HCT116 (cell line): ENCODE data around the gene FAM241A. TPM values are rescaled to one million over a fixed set of nuclear protein-coding genes. Genes with fewer than 3 reads are reported as not detected.

Source experiments
- ATAC-seq: fragments of 200-7000 bp; cut with Tn5 transposase; 2 replicates; pipeline ENCODE4 v1.9.1; 2020; ENCODE audit warnings: mild to moderate bottlenecking, moderate library complexity
- BruUV-seq: library from RNA; stranded (reverse); fragments of 400-500 nt; replicated peaks from 2 replicates; lab custom pipeline; 2021; lab: Mats Ljungman, UMichigan
- CTCF ChIA-PET: fragments of 300-600 bp; sonication (Branson Sonifier 250); formaldehyde crosslinking; loops from one replicate; lab custom pipeline; 2021; ENCODE audit warnings: antibody characterized with exemption; lab: Charles Lee
- POLR2A ChIA-PET: fragments of 300-600, 350-600 bp; sonication (Branson Sonifier 250); formaldehyde crosslinking; loops from one replicate; lab custom pipeline; 2021; ENCODE audit warnings: antibody characterized with exemption; lab: Charles Lee
- RAD21 ChIA-PET, 2 experiments: fragments of 300-600 bp; sonication (Branson Sonifier 250); formaldehyde crosslinking; loops; one replicate each; lab custom pipeline; 2023; ENCODE audit warnings: low total read pairs in 2 of 2; ENCODE audit not compliant: uncharacterized antibody in 2 of 2, unreplicated experiment in 2 of 2, low non-redundant PET in 1 of 2; lab: Charles Lee
- DNase-seq: peaks from one replicate; pipeline ENCODE4 v3.0.0-alpha.2; 2010; ENCODE audit warnings: low read depth, low spot score
- H2AFZ ChIP-seq: fragments of 200-600 bp; shearing (Covaris generic), sonication (generic); 2 replicates; pipeline ENCODE4 v1.6.1; 2017; ENCODE audit warnings: low read depth, mixed run types, mixed read lengths, antibody characterized with exemption, low read length; ENCODE audit not compliant: poor library complexity, severe bottlenecking
- H3K27ac ChIP-seq: 2 replicates; pipeline ENCODE4 v1.5.1; 2012; ENCODE audit warnings: low read depth, low read length
- H3K27me3 ChIP-seq: fragments of 200-600 bp; sonication (generic); 2 replicates; pipeline ENCODE4 v1.6.1; 2016; ENCODE audit warnings: mixed run types, low read length, mixed read lengths; ENCODE audit not compliant: insufficient read depth
- H3K36me3 ChIP-seq, 2 experiments: fragments of 200-500 bp in 1 of 2; fragments of 200-600 bp in 1 of 2; sonication (Bioruptor generic) in 1 of 2; sonication (generic) in 1 of 2; 2 replicates each; pipeline versions ENCODE4 v1.5.1 to v1.6.1; 2014 to 2016; ENCODE audit warnings: low read length in 2 of 2, inconsistent platforms in 1 of 2, mixed read lengths in 1 of 2, mixed run types in 1 of 2; ENCODE audit not compliant: insufficient read depth in 2 of 2, control insufficient read depth in 1 of 2
- H3K4me1 ChIP-seq, 2 experiments: fragments of 200-600 bp in 1 of 2; sonication (generic) in 1 of 2; 2 replicates each; pipeline versions ENCODE4 v1.5.1 to v1.6.1; 2012 to 2017; ENCODE audit warnings: low read length in 2 of 2, inconsistent platforms in 1 of 2, mild to moderate bottlenecking in 1 of 2, mixed read lengths in 1 of 2, mixed run types in 1 of 2, moderate library complexity in 1 of 2; ENCODE audit not compliant: insufficient read depth in 2 of 2, control insufficient read depth in 1 of 2
- H3K4me2 ChIP-seq: fragments of 200-600 bp; sonication (generic); 2 replicates; pipeline ENCODE4 v1.6.1; 2017; ENCODE audit warnings: mixed run types, low read length, mixed read lengths
- H3K4me3 ChIP-seq, 2 experiments: fragments of 200-600 bp in 1 of 2; sonication (generic) in 1 of 2; replicated peaks in 1 of 2; 2 replicates each; pipeline ENCODE4 v1.5.1; 2011 to 2016; ENCODE audit warnings: low read length in 2 of 2, control low read depth in 1 of 2, low read depth in 1 of 2, mild to moderate bottlenecking in 1 of 2, mixed read lengths in 1 of 2, mixed run types in 1 of 2
- H3K79me2 ChIP-seq: fragments of 200-600 bp; sonication (generic); 2 replicates; pipeline ENCODE4 v1.6.1; 2017; ENCODE audit warnings: mild to moderate bottlenecking, mixed run types, low read length, moderate library complexity, mixed read lengths; ENCODE audit not compliant: insufficient read depth
- H3K9ac ChIP-seq: fragments of 200-600 bp; sonication (generic); 2 replicates; pipeline ENCODE4 v1.6.1; 2016; ENCODE audit warnings: low read length, mixed read lengths
- H3K9me2 ChIP-seq: fragments of 200-600 bp; sonication (generic), shearing (Covaris generic); 2 replicates; pipeline ENCODE4 v1.6.1; 2017; ENCODE audit warnings: mixed run types, mild to moderate bottlenecking, moderate library complexity; ENCODE audit not compliant: insufficient read depth
- H3K9me3 ChIP-seq, 2 experiments: fragments of 200-500 bp in 1 of 2; fragments of 200-600 bp in 1 of 2; sonication (Bioruptor generic) in 1 of 2; sonication (generic) in 1 of 2; 2 replicates each; pipeline ENCODE4 v1.6.1; 2014 to 2017; ENCODE audit warnings: low read length in 2 of 2, mixed read lengths in 2 of 2, inconsistent platforms in 1 of 2, low read depth in 1 of 2, mild to moderate bottlenecking in 1 of 2, mixed run types in 1 of 2, moderate library complexity in 1 of 2; ENCODE audit not compliant: control insufficient read depth in 1 of 2, insufficient read depth in 1 of 2
- H4K20me1 ChIP-seq: fragments of 200-600 bp; sonication (generic), shearing (Covaris generic); 2 replicates; pipeline ENCODE4 v1.6.1; 2017; ENCODE audit warnings: mixed run types, mild to moderate bottlenecking, moderate library complexity; ENCODE audit not compliant: insufficient read depth
- CBX3 ChIP-seq: IDR thresholded peaks from 2 replicates; pipeline ENCODE4 v1.6.1; 2012; ENCODE audit warnings: low read depth
- CEBPB ChIP-seq: IDR thresholded peaks from 2 replicates; pipeline ENCODE4 v1.6.1; 2012; ENCODE audit warnings: low read depth
- CTCF ChIP-seq, 3 experiments: fragments of 200-600 bp in 1 of 3; sonication (generic) in 1 of 3; IDR thresholded peaks in 2 of 3; conservative IDR thresholded peaks in 1 of 3; 2 replicates each; pipeline ENCODE4 v1.5.1; 2012 to 2017; ENCODE audit warnings: low read depth in 2 of 3, low read length in 2 of 3, antibody characterized with exemption in 1 of 3, borderline replicate concordance in 1 of 3, control low read depth in 1 of 3, mild to moderate bottlenecking in 1 of 3, mixed read lengths in 1 of 3, mixed run types in 1 of 3, moderate library complexity in 1 of 3; ENCODE audit not compliant: insufficient read depth in 1 of 3
- EZH2 ChIP-seq: fragments of 200-600 bp; sonication (generic); IDR thresholded peaks from 2 replicates; pipeline ENCODE4 v1.6.1; 2017; ENCODE audit warnings: antibody characterized with exemption, mixed run types
- EZH2phosphoT487 ChIP-seq: fragments of 200-600 bp; IDR thresholded peaks from 2 replicates; pipeline ENCODE4 v1.6.1; 2018; ENCODE audit warnings: antibody characterized with exemption, borderline replicate concordance
- MAX ChIP-seq: IDR thresholded peaks from 2 replicates; pipeline ENCODE4 v1.6.1; 2012
- POLR2AphosphoS5 ChIP-seq: IDR thresholded peaks from 2 replicates; pipeline ENCODE4 v1.6.1; 2011; ENCODE audit warnings: mild to moderate bottlenecking, low read depth, low read length, moderate library complexity
- SIN3A ChIP-seq: IDR thresholded peaks from 2 replicates; pipeline ENCODE4 v1.6.1; 2012; ENCODE audit warnings: low read depth
- SP1 ChIP-seq: IDR thresholded peaks from 2 replicates; pipeline ENCODE4 v1.6.1; 2012; ENCODE audit warnings: low read depth
- SRF ChIP-seq: IDR thresholded peaks from 2 replicates; pipeline ENCODE4 v1.6.1; 2012; ENCODE audit warnings: low read depth
- TCF7L2 ChIP-seq: IDR thresholded peaks from 2 replicates; pipeline ENCODE4 v1.7.0; 2011; ENCODE audit warnings: borderline replicate concordance, inconsistent platforms; ENCODE audit not compliant: insufficient read depth, insufficient read length; ENCODE audit errors: extremely low read depth
- ZFX ChIP-seq: fragments of 450-650 bp; IDR thresholded peaks from 2 replicates; pipeline ENCODE4 v1.6.1; 2017
- ZNF274 ChIP-seq: fragments of 200-500 bp; sonication (Bioruptor generic); IDR thresholded peaks from 2 replicates; pipeline ENCODE4 v1.6.1; 2014; ENCODE audit warnings: mild to moderate bottlenecking, low read depth, low read length, inconsistent platforms
- intact Hi-C: fragments of 100-400 bp; cut with micrococcal nuclease; formaldehyde crosslinking; loops from 2 replicates; pipeline ENCODE4 v1.10.0; 2022
- total RNA-seq: library from RNA; stranded (reverse); gene quantifications from one replicate; pipeline ENCODE4 v1.2.1, GENCODE V29; 2021; ENCODE audit not compliant: unreplicated experiment
- TF ChIP-seq, protein P1 (sequence below): IDR thresholded peaks from 2 replicates; pipeline ENCODE4 v1.6.1; 2012; ENCODE audit warnings: low read depth
- TF ChIP-seq, protein P2 (sequence below): IDR thresholded peaks from 2 replicates; pipeline ENCODE4 v1.6.1; 2011; ENCODE audit warnings: mild to moderate bottlenecking, low read length, moderate library complexity; ENCODE audit not compliant: insufficient replicate concordance; ENCODE audit errors: extremely low read depth

FAM241A gene
- total RNA-seq, 1 experiment from 2014 or later = 4.5 TPM

GRCh38 chr4:112128452-112128851 is 16.8 kb upstream of the FAM241A start (continued):
- TF ChIP-seq, protein P1, sequence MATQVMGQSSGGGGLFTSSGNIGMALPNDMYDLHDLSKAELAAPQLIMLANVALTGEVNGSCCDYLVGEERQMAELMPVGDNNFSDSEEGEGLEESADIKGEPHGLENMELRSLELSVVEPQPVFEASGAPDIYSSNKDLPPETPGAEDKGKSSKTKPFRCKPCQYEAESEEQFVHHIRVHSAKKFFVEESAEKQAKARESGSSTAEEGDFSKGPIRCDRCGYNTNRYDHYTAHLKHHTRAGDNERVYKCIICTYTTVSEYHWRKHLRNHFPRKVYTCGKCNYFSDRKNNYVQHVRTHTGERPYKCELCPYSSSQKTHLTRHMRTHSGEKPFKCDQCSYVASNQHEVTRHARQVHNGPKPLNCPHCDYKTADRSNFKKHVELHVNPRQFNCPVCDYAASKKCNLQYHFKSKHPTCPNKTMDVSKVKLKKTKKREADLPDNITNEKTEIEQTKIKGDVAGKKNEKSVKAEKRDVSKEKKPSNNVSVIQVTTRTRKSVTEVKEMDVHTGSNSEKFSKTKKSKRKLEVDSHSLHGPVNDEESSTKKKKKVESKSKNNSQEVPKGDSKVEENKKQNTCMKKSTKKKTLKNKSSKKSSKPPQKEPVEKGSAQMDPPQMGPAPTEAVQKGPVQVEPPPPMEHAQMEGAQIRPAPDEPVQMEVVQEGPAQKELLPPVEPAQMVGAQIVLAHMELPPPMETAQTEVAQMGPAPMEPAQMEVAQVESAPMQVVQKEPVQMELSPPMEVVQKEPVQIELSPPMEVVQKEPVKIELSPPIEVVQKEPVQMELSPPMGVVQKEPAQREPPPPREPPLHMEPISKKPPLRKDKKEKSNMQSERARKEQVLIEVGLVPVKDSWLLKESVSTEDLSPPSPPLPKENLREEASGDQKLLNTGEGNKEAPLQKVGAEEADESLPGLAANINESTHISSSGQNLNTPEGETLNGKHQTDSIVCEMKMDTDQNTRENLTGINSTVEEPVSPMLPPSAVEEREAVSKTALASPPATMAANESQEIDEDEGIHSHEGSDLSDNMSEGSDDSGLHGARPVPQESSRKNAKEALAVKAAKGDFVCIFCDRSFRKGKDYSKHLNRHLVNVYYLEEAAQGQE = no peak
- TF ChIP-seq CBX3 = no peak
- TF ChIP-seq, protein P2, sequence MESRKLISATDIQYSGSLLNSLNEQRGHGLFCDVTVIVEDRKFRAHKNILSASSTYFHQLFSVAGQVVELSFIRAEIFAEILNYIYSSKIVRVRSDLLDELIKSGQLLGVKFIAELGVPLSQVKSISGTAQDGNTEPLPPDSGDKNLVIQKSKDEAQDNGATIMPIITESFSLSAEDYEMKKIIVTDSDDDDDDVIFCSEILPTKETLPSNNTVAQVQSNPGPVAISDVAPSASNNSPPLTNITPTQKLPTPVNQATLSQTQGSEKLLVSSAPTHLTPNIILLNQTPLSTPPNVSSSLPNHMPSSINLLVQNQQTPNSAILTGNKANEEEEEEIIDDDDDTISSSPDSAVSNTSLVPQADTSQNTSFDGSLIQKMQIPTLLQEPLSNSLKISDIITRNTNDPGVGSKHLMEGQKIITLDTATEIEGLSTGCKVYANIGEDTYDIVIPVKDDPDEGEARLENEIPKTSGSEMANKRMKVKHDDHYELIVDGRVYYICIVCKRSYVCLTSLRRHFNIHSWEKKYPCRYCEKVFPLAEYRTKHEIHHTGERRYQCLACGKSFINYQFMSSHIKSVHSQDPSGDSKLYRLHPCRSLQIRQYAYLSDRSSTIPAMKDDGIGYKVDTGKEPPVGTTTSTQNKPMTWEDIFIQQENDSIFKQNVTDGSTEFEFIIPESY = no peak
- no peak for TF ChIP-seq SP1
- TF ChIP-seq EZH2phosphoT487 = no peak

GRCh38 chr4:112130906-112131305 is 14.3 kb upstream of the FAM241A start:
- Histone ChIP-seq H3K4me3 (no peak overlapping the region), H4K20me1 (no peaks in the 10 kb centered on the region), H3K4me2 (no peak overlapping the region), H3K36me3 (no peaks in the 10 kb centered on the region), H3K27me3 (no peaks in the 10 kb centered on the region), H3K79me2 (no peaks in the 10 kb centered on the region), H3K9me2 (no peaks in the 10 kb centered on the region), H3K4me1 (peaks cover 0 to 12% of the 10 kb centered on the region in 2 experiments; a peak in 2 of 4 replicates), H3K9me3 (no peaks in the 10 kb centered on the region), H3K9ac (no peak overlapping the region), H2AFZ (peak overlapping the region; percentile 34), H3K27ac (no peak overlapping the region)
- intact Hi-C loops = no loop called here
- CTCF ChIA-PET = interaction anchor here (1.1 kb wide), 1 partner anchor 31 kb away, joined by 3 read pairs; no protein-coding TSS in a partner anchor
- POLR2A ChIA-PET = no interaction called here
- RAD21 ChIA-PET = no interaction called here
- BruUV-seq = no TSS peak
- no peak for ATAC-seq
- no peak for DNase-seq
- TF ChIP-seq CEBPB (no peak), ZNF274 (no peak), ZFX (no peak), POLR2AphosphoS5 (no peak), SIN3A (no peak), CTCF (IDR thresholded peaks at IDR 0.05 in 2 of 3, conservative IDR thresholded peaks at IDR 0.05 in 1 of 3; ENCODE audit: borderline replicate concordance in 1 of 3, insufficient read depth in 1 of 3, low read depth in 2 of 3, low read length in 2 of 3) (no peak), CBX3 (no peak), MAX (no peak), SRF (no peak), EZH2 (no peak), EZH2phosphoT487 (no peak), TCF7L2 (no peak)
- TF ChIP-seq, protein P2 = no peak
